Measurements from ENCODE around the gene ITFG1. TPM values are rescaled to one million over a fixed set of nuclear protein-coding genes. Genes with fewer than 3 reads are reported as not detected.

Gene ITFG1
- polyA plus RNA-seq, 3 donors: 28.9 to 62.5 (median 35.3) TPM

DNA sequence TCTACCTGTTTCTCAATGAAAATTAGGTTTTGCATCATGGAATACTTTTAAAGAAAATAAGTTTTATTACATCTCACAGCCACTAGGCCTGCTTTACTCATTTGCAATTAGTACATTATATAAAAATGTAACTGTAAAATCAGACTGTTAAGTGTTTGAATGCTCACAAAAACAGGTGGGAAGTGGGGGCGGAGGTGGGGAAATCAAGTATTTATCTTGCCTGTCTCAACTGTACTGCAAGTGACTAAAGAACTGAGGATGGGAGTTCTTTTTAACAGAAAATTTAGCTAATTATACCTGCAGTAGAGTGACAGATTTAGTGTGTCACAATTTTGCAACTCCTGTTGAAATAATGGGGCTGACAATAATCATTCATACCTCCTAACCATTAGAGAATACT lies 34.1 kb downstream of the ITFG1 start:
- no peaks in the 10 kb centered on the region for H3K27me3 ChIP-seq (ENCODE audit: control insufficient read depth in 2 of 2, insufficient read depth in 2 of 2, low read length in 2 of 2)
- H3K36me3 Mint-ChIP-seq: peaks cover 62 to 66% of the 10 kb centered on the region in 2 donors
- H4K20me1 ChIP-seq (ENCODE audit: insufficient read depth, low read length): no peaks in the 10 kb centered on the region
- H3K27ac ChIP-seq (ENCODE audit: low read depth in 1 of 2, low read length in 2 of 2): no peak overlapping the region
- H3K4me1 ChIP-seq (ENCODE audit: control insufficient read depth in 1 of 2, insufficient read depth in 2 of 2, low read length in 2 of 2): peaks cover 0 to under 1% of the 10 kb centered on the region in 2 donors
- H3K36me3 ChIP-seq (replicated peaks in 1 of 2; ENCODE audit: control insufficient read depth in 1 of 2, insufficient read depth in 2 of 2, low read length in 2 of 2): peaks cover 33 to 58% of the 10 kb centered on the region in 2 donors
- intact Hi-C loops (cut with micrococcal nuclease): no loop called here
- no peak overlapping the region for H3K4me2 ChIP-seq (replicated peaks; ENCODE audit: extremely low read depth, low read length, poor library complexity, severe bottlenecking)
- H3K4me1 Mint-ChIP-seq: peaks cover 1% of the 10 kb centered on the region
- no peaks in the 10 kb centered on the region for H3K79me2 ChIP-seq (ENCODE audit: insufficient read depth, low read length)
- no CpG with 5 or more reads among the region's 1 CpG for WGBS (ENCODE audit: insufficient coverage)
- no peak overlapping the region for H3K4me3 Mint-ChIP-seq
- H3K27ac Mint-ChIP-seq: no peak overlapping the region
- no peak overlapping the region for H3K4me3 ChIP-seq (replicated peaks in 1 of 3; ENCODE audit: low read depth in 2 of 3, low read length in 3 of 3)
- peaks cover 5 to 8% of the 10 kb centered on the region in 2 donors for H3K9me3 ChIP-seq (replicated peaks in 1 of 2; ENCODE audit: control insufficient read depth in 1 of 2, insufficient read depth in 1 of 2, low read length in 2 of 2)
- no peak for DNase-seq
- H3K9ac ChIP-seq (ENCODE audit: insufficient read depth, low read length, poor library complexity, severe bottlenecking): no peak overlapping the region
- peaks cover 2 to 10% (median 7%) of the 10 kb centered on the region in 7 donors for H3K9me3 Mint-ChIP-seq
- TF ChIP-seq, protein P1, sequence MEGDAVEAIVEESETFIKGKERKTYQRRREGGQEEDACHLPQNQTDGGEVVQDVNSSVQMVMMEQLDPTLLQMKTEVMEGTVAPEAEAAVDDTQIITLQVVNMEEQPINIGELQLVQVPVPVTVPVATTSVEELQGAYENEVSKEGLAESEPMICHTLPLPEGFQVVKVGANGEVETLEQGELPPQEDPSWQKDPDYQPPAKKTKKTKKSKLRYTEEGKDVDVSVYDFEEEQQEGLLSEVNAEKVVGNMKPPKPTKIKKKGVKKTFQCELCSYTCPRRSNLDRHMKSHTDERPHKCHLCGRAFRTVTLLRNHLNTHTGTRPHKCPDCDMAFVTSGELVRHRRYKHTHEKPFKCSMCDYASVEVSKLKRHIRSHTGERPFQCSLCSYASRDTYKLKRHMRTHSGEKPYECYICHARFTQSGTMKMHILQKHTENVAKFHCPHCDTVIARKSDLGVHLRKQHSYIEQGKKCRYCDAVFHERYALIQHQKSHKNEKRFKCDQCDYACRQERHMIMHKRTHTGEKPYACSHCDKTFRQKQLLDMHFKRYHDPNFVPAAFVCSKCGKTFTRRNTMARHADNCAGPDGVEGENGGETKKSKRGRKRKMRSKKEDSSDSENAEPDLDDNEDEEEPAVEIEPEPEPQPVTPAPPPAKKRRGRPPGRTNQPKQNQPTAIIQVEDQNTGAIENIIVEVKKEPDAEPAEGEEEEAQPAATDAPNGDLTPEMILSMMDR (IDR thresholded peaks at IDR 0.05): no peak
- no peaks in the 10 kb centered on the region for H3K27me3 Mint-ChIP-seq (ENCODE audit: low read depth in 3 of 3)
- no peak overlapping the region for H2AFZ ChIP-seq (ENCODE audit: insufficient read depth, low read depth, low read length, poor library complexity, severe bottlenecking)

DNA sequence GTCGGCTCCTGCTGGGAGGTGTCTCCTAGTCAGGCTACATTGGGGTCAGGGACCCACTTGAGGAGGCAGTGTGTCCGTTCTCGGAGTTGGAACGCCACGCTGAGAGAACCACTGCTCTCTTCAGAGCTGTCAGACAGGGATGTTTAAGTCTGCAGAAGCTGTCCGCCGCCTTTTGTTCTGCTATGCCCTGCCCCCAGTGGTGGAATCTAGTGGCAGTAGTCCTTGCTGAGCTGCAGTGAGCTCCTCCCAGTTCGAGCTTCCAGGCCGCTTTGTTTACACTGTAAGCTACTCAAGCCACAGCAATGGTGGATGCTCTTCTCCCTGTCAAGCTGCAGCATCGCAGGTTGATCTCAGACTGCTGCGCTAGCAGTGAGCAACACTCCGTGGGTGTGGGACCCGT lies 36.0 kb downstream of the ITFG1 start:
- Histone ChIP-seq H3K4me1 (ENCODE audit: control insufficient read depth in 1 of 2, insufficient read depth in 2 of 2, low read length in 2 of 2) (no peaks in the 10 kb centered on the region), H3K27me3 (ENCODE audit: control insufficient read depth in 2 of 2, insufficient read depth in 2 of 2, low read length in 2 of 2) (no peaks in the 10 kb centered on the region), H3K9me3 (replicated peaks in 1 of 2; ENCODE audit: control insufficient read depth in 1 of 2, insufficient read depth in 1 of 2, low read length in 2 of 2) (peaks cover 5 to 8% of the 10 kb centered on the region in 2 donors), H3K27ac (ENCODE audit: low read depth in 1 of 2, low read length in 2 of 2) (no peak overlapping the region), H4K20me1 (ENCODE audit: insufficient read depth, low read length) (no peaks in the 10 kb centered on the region), H3K36me3 (replicated peaks in 1 of 2; ENCODE audit: control insufficient read depth in 1 of 2, insufficient read depth in 2 of 2, low read length in 2 of 2) (peaks cover 33 to 58% of the 10 kb centered on the region in 2 donors), H3K9ac (ENCODE audit: insufficient read depth, low read length, poor library complexity, severe bottlenecking) (no peak overlapping the region), H2AFZ (ENCODE audit: insufficient read depth, low read depth, low read length, poor library complexity, severe bottlenecking) (no peak overlapping the region), H3K4me2 (replicated peaks; ENCODE audit: extremely low read depth, low read length, poor library complexity, severe bottlenecking) (no peak overlapping the region), H3K79me2 (ENCODE audit: insufficient read depth, low read length) (no peaks in the 10 kb centered on the region), H3K4me3 (replicated peaks in 1 of 3; ENCODE audit: low read depth in 2 of 3, low read length in 3 of 3) (no peak overlapping the region)
- peaks cover 68% of the 10 kb centered on the region in 2 donors for H3K36me3 Mint-ChIP-seq
- TF ChIP-seq, protein P1 (IDR thresholded peaks at IDR 0.05): no peak
- intact Hi-C loops (cut with micrococcal nuclease): no loop called here
- H3K4me1 Mint-ChIP-seq: no peaks in the 10 kb centered on the region
- no peaks in the 10 kb centered on the region for H3K27me3 Mint-ChIP-seq (ENCODE audit: low read depth in 3 of 3)
- H3K27ac Mint-ChIP-seq: peak overlapping the region in 1 of 7 donors; percentile 64
- peaks cover 2 to 10% (median 7%) of the 10 kb centered on the region in 7 donors for H3K9me3 Mint-ChIP-seq
- no peak for DNase-seq
- no peak overlapping the region for H3K4me3 Mint-ChIP-seq
- 95% methylated on average over 13 of the region's 13 CpGs for WGBS (ENCODE audit: insufficient coverage)

Data from CD14-positive monocyte (primary cell).